Activated T-cell treated with anti-CD3 and anti-CD28 coated beads, Interleukin-2, amount 50 U/mL, for 1 hour (primary cell): ENCODE results near the gene USP34.

Experiments used
- DNase-seq: peaks from one replicate; pipeline ENCODE4 v3.0.0-alpha.2; 2020

USP34 gene

DNA sequence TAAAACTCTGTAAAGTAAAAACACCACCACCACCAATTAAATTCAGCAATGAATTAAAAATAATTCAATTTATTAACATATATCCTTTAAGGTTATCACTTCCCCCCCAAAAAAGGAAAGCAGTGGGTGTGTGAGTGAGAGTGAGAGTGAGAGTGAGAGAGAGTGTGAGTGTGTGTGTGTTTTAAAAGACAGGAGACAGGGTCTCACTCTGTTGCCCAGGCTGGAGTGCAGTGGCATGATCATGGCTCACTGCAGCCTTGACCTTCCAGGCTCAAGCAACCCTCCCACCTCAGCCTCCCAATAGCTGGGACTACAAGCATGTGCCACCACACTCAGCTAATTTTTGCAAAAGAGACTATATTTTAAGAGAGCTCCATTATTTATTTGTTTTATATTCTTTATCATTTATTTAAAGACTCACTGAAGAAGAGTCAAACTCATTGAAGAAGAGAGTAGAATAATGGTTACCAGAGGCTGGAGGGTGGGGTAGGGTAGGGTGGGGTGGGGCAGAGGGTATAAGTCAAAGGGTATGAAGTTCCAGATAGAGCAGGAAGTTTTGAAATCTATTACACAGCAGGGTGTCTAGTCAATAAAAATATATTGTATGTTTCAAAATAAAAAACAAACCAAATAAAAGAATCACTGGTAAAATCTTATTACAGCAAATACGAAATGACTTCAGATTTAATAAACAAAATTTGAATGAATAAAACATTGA, 187.3 kb downstream of the USP34 start:
- no peak for DNase-seq

DNA sequence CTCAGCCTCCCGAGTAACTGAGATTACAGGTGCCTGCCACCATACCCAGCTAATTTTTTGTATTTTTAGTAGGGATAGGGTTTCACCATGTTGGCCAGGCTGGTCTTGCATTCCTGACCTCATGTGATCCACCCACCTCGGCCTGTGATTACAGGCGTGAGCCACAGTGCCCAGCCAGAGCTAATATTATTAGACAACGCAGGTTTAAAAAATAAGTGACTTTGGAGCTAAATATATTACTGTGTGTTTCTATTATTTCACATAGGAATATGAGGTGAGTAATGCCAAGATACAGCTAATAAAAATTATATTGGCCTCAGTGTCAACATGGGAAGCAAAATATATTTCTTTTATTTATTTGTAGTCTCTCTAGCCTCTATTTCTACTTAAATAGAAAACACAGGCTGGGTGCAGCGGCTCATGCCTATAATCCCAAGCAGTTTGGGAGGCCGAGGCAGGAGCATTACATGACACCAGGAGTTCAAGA, 188.7 kb downstream of the USP34 start:
- DNase-seq: no peak

DNA sequence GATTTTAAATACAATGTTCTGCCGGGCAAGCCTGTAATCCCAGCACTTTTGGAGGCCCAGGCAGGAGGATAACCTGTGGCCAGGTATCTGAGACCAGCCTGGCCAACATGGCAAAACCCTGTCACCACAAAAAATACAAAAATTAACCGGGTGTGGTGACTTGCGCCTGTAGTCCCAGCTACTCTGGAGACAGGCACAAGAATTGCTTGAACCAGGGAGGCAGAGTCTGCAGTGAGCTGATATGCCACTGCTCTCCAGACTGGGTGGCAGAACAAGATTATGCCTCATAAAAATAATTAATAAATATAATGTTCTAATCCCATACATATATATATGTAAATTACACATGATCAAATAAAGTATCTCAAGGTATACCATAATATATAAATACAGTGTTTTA, 189.6 kb downstream of the USP34 start:
- DNase-seq: no peak

DNA sequence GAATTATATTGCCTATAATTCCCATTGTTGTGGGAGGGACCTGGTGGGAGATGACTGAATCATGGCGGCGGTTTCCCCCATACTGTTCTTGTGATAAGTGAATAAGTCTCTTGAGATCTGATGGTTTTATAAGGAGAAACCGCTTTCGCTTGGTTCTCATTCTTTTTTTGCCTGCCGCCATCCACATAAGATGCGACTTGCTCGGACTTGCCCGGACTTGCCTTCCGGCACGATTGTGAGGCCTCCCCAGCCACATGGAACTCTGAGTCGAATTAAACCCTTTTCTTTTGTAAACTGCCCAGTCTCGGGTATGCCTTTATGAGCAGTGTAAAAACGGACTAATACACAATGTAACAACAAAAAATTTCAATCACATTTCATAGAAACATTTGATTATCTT, 193.1 kb downstream of the USP34 start:
- DNase-seq: no peak

DNA sequence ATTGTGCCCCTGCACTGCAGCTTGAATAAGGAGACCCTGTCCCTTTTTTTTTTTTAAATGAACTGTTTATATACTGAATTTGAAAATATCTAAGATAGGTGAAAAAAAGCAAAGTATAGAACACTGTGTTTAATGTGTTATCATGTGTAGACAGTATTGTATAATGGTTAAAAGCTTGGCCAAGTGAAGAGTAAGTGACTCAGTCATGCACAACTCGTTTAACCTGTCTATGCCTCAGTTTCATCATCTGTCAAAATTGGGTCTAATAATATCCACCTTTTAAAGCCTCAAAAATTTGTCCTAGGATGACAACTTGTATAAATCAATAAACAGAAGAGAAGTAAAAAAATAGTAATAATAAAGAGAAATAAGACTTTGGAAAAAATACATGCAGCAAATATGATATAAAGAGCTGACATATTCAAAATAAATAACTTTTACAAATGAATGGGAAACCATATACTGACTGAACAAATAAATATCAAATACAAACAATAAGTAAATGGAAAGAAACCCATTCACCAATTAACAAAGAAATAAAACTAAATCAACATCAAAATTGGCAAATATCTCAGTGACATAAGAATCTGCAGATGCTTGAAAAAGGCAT, 195.2 kb downstream of the USP34 start:
- no peak for DNase-seq

DNA sequence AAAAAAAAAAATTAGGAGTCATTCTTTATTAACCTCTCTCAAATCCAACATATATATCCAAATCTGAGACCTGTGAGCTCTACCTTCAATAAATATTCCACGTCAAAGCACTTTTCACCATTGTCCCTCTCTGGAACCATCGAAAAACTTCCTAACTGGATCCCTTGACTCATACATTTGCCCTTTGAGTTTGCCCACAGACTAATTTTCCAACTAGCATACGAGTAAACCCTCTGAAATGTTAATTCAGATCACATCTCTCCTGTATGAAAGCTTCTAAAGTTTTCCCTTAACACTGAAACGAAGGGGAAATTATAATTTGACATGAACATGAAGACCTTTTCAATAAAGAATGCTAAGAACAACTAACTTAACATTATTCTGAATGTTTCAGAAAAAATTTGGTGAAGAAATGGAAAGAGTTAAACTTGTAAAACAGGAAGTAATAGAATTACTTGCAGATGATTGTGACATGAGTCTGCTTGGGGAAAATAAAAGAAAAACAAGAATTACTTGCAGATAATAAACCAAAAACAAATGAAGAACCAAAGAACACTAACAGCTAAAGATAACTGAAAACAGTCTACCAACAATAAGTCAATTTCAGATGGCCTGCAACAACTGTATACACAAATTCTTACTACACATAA, 198.3 kb downstream of the USP34 start:
- DNase-seq: no peak

DNA sequence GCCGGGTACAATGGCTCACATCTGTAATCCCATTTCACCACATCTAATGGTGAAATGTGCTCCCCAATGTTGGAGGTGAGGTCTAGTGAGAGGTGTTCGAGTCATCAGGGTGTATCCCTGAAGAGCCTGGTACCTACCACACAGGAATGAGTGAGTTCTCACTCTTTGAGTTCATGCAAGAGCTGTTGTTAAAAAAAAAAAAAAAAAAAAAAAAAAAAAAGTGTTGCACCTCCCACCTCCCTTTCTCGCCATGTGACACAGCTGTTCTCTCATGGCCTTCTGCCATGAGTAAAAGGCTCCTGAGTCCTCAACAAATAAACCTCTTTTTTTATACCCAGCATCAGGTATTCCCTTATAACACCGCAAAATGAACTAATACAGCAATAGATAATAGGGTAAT, 202.6 kb downstream of the USP34 start:
- no peak for DNase-seq

DNA sequence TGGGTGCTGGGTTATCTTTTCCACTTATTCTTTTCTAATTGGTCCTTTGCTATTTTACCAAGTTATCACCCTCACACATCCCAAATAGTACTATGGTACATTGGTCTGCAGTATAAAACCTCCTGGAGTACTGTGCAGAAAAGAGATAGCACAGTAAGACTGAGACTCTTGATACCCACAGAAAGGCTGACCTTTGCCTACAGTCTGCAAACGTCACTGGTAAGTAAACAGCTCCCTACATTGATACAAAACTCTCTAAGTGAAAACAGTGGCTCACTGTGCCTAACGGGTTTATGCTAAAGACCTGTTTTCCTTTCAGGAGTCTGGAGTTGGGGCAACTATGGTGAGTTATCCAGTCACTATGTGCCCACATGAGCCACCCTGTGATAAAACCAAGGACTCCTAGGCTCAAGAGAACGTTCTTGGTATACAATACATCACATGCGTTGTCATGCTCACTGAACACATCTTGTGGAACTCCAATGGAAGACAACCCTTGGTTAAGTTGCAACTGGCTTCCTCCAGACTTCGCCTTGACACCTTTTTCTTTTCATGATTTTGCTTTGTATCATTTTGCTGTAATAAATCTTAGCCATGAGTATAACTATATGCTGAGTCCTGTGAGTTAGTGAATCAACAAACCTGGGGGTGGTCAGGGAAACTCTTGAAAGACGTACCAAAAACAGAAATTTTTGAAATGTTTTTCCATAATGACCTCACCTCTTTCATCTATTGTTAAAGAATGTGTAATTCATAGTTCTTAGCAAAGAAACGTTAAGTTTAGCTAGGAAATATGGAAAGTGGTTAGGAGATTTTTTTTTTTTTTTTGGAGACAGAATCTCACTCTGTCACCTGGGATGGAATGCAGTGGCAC, 204.0 kb downstream of the USP34 start:
- no peak for DNase-seq

DNA sequence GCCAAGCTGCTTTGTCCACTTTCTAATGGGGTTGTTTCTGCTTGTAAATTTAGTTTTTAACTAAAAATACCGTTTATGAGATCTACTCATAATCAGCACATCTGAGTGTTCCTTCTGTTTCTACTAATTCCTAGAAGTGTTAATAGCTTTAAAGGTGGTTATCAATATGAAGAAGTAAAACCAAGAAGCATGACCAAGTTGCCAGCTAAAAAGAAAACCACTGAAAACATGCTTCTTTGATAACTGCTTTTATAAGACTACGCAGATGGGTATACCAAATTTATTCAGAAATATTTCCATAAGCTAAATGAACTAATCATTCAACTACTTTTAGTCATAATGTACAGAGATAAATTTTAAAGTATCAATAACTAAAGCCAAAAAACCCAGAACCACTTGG, 207.1 kb downstream of the USP34 start:
- no peak for DNase-seq

DNA sequence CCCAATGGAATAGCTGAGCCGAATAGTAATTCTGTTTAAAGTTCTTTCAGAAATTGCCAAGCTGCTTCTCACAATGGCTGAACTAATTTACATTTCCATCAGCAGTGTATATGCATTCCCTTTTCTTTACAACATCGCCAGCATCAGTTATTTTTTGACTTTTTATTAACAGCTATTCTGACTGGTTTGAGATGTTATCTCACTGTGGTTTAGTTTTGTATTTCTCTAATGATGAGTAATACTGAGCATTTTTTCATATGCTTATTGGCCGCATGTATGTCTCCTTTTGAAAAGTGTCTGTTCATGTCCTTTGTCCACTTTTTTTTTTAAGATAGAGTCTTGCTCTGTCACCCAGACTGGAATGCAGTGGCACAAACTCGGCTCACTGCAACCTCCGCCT, 208.2 kb downstream of the USP34 start:
- DNase-seq: no peak

DNA sequence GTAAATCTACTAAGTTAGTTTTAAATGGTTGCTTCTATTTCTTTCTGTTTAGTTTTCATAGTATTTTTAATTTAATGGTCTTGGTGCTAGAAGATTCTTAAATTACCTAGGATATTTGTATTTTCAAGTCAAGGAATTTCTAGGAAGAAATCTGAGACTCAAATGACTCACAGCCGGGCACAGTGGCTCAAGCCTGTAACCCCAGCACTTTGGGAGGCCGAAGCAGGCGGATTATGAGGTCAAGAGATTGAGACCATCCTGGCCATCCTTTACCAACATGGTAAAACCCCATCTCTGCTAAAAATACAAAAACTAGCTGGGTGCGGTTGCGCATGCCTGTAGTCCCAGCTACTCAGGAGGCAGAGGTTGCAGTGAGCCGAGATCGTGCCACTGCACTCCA, 213.4 kb downstream of the USP34 start:
- no peak for DNase-seq

DNA sequence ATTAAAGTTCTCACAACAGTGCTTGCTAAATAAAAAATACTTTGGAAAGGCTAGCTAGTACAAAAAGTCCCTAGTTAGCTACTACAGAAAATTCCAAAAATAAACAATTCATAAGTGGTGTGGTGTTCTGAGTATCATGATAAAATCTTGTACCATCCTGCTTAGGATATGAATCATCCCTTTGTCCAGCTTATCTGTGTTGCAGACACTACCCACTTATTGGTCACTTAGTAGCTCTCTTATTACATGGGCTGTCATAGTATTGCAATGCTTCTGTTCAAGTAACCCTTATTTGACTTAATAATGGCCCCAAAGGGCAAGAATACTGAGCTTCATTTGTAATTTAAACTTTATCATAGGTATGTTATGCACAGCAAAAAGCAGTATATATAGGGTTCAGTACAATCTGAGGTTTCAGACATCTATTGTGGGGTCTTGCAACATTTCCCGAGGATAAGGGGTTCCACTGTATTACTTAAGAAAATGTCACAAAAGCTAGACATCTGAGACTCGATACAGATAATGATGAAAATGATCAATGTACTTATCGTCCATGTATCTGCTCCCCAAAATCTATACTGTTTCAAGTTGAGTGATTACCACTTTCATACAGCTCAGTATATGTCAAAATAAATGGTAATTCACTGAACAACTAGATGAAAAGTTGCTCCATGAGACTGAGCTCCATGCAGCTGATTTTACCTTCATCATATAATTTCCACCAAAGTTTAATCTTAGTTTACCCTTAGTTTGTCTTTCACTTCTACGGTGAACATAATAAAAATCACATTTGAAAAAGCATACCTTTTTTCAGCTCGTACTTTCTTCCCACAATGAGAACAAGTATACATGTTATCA, 215.1 kb downstream of the USP34 start:
- DNase-seq: no peak

DNA sequence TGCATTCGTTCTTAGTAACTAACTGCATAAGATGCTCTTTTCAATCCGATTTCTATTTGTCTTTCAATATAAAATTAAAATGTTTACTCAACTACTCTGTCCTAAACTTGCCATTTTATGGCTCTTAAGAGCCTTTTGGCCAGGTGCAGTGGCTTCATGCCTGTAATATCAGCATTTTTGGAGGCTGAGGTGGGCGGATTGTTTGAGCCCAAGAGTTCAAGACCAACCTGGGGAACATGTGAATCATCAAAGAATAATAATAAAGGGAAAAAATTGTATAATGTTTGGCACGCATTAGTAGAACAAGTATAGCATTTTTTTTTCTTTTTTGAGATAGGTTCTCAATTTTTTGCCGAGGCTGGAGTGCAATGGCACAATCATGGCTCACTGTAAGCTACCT, 216.4 kb downstream of the USP34 start:
- no peak for DNase-seq

DNA sequence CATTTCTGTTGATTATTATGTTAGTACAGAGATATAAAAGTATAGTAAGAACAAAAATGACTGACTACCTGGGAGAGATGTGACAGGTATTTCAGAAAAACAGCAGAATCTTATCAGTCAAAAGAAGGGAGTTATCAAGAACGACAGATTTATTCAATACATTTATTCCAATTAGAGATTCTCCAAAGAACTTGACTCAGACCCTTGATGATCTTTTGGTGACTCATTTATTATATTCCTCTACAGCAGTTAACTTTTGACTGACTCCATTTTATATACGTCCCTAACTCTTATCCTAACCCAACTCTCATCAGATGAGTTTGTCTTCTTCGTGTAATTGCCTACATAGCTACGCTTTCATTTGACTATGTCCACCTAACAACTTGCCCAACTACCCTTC, 217.8 kb downstream of the USP34 start:
- no peak for DNase-seq

DNA sequence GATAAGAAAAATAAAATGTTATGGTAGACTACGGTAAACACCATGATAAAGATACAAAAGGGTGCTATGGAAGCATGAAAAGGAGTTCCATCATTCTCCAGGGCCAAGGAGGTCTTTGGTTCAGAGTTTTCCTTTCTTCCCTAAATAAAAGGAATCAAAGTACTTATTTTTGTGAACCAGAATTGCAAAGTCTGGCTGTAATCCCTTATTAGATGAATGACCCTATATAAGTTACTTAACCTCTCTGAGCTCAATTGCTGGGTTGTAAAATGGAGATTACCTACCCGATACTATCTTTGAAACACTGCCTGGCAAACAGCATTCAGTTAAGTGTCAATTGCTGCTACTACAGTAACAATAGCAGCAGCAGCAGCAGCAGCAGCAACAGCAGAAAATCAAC, 218.9 kb downstream of the USP34 start:
- no peak for DNase-seq

DNA sequence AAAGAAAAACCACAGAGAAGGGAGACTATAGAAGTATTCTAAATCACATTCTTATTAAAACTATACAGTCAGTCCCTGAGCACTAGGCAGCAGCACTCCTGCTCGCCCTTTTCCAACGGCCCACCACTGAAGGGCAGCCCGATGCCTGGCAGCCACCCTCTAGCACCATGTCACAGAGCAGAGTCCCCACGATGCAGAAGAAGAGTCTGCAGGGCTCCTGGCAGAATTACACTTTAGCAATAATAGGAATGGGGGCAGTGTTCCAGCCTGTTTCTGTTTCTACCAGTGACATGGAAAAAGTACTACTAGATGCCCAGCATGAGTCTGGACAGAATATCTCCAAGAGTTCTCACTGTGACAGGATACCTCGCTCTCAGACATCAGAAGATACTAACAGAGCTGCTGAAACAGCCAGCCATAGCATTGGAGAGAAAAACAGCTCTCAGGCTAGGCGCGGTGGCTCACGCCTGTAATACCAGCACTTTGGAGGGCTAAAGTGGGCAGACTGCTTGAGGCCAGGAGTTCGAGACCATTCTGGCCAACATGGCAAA, 221.3 kb downstream of the USP34 start:
- no peak for DNase-seq

DNA sequence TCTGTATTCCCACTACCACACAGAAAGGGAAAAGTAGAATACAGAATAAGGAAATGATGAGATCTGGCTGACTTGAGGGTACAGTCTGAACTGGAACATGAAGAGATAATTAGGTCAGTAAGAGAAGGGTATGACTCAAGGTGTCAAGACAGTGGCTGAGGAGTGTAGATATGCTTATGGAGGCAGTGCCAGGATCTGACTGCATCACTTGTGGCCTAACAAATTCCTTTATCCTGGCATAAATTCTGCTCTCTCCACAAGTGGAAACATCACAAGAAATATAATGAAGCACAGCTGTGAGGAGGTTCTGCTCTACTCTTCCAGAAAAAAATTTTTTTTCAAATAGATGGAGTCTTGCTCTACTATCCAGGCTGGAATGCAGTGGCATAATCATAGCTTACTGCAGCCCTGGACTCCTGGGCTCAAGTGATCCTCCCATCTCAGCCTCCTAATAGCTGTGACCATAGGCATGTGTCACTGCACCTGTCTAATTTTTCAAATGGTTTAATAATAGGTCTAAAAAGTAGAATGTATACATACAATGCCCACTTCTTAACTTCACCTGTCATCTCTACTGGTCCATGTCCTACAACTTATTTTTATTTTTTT, 223.6 kb downstream of the USP34 start:
- no peak for DNase-seq

DNA sequence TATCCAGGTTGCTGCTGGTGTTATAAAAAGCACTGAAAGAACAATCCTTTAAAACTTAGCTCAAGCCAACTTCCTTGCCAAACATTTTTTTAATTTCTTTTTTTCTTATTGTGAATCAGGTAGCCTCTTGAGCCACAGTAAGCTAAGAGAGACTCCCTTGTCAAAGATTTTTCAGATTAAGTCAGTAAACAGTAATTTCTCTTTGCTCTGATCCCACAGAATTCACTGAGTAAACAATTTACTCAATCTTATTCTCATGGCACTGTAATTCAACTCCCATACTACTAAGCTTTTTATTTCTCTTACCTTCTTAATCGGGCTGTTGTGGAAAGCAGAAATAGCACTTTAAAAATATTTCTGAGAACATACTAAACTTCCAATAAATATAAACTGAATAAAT, 226.2 kb downstream of the USP34 start:
- DNase-seq: no peak

DNA sequence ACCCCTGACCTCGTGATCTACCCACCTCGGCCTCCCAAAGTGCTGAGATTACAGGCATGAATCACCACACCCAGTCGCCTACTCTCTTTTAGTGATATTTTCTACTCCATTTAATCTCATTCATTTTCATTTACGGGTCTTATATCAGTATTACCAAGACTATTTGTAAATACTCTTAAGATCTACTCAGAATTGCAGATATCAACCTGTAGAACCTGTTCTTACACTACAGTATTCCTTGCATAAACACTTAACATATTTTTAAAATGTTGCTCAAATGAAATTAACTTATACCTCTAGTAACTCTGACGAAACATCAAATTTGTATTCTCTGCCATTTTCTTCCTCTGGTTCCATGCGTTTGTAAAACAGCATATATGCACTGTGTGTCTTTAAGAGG, 229.6 kb downstream of the USP34 start:
- DNase-seq: no peak

DNA sequence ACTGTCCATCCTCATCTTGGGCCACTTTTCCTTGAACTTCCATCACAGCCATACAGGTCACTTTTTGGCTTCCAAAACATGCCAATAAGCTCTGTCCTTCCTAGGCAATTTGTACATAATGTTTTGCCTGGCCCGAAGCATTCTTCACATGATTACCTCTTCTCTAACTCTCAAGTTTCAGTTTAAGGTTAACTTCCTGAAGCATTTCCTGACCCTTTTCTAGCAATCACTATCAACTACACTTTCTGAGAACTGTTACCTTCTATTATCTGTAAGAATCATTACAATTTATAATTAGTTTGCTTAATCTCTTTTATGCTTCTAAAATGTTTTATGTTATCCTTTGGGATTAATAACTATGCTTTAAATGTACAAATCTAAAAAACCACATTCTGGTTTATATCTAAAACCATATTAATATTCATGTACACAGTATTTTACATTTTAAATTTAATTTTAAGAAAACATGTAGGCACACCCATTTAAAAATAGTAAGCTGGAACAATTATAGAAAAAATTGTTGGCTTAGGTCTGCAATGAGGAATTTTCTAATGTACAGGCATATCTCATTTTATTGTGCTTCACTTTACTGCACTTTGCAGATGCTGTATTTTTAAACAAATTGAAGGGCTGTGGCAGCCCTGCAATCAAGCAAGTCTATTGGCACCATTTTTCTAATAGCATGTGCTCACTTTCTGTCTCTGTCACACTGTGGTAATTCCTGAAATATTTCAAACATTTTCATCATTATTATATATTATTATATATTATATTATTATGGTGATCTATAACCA, 232.5 kb downstream of the USP34 start:
- no peak for DNase-seq

DNA sequence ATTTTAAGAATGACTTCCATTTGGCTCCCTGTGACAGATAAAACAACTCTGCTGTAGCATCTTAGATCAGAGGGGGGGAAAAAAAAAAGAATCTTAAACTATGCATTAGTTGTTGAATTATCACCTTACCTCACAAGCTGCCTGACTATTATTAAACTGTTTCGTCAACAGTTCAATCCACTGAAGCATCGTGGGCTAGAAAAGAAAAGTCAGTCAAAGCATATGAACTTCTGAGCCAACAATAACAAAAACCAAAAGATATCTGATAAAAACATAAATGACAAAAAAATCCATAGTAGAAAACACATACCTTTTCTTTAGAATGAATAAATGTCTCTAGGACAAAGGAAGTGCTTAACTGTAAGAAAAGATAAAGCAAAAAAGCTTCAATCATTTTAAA, 235.2 kb downstream of the USP34 start:
- DNase-seq: no peak
